CD14-positive monocyte (primary cell): ENCODE measurements around the gene TRIM3. TPM values are rescaled to one million over a fixed set of nuclear protein-coding genes. Genes with fewer than 3 reads are reported as not detected.

Experiments
- DNase-seq, 3 donors: peaks; one replicate each; pipeline ENCODE4 v3.0.0-alpha.2; 2011 to 2022
- H2AFZ ChIP-seq: 2 replicates; pipeline ENCODE4 v1.6.0; 2012; ENCODE audit warnings: mild to moderate bottlenecking, low read depth, low read length, inconsistent platforms; ENCODE audit not compliant: insufficient read depth, poor library complexity, severe bottlenecking
- H3K27ac ChIP-seq, 2 donors: 1 replicate in 1 of 2; 2 replicates in 1 of 2; pipeline ENCODE4 v1.5.1; 2012 to 2013; ENCODE audit warnings: low read length in 2 of 2, control low read depth in 1 of 2, inconsistent platforms in 1 of 2, low read depth in 1 of 2, mild to moderate bottlenecking in 1 of 2
- H3K27me3 ChIP-seq, 2 donors: one replicate each; pipeline versions ENCODE4 v1.6.0 to v1.6.1; 2011 to 2013; ENCODE audit warnings: low read length in 2 of 2; ENCODE audit not compliant: control insufficient read depth in 2 of 2, insufficient read depth in 2 of 2
- H3K36me3 ChIP-seq, 2 donors: replicated peaks in 1 of 2; 1 replicate in 1 of 2; 2 replicates in 1 of 2; pipeline versions ENCODE4 v1.5.1 to v1.6.1; 2012 to 2013; ENCODE audit warnings: low read length in 2 of 2, control low read depth in 1 of 2, inconsistent platforms in 1 of 2, mild to moderate bottlenecking in 1 of 2; ENCODE audit not compliant: insufficient read depth in 2 of 2, control insufficient read depth in 1 of 2
- H3K4me1 ChIP-seq, 2 donors: 1 replicate in 1 of 2; 2 replicates in 1 of 2; pipeline versions ENCODE4 v1.5.1 to v1.6.1; 2012 to 2013; ENCODE audit warnings: low read length in 2 of 2, control low read depth in 1 of 2, inconsistent platforms in 1 of 2, mild to moderate bottlenecking in 1 of 2, moderate library complexity in 1 of 2; ENCODE audit not compliant: insufficient read depth in 2 of 2, control insufficient read depth in 1 of 2
- H3K4me2 ChIP-seq: replicated peaks from 2 replicates; pipeline ENCODE3; 2012; ENCODE audit warnings: low read length, moderate library complexity, mild to moderate bottlenecking; ENCODE audit not compliant: poor library complexity, severe bottlenecking; ENCODE audit errors: extremely low read depth
- H3K4me3 ChIP-seq, 3 experiments: fragments of 200-600 bp in 1 of 3; sonication (generic) in 1 of 3; replicated peaks in 1 of 3; 1 replicate in 2 of 3; 2 replicates in 1 of 3; pipeline ENCODE4 v1.5.1; 2011 to 2013; ENCODE audit warnings: low read length in 3 of 3, mild to moderate bottlenecking in 3 of 3, control low read depth in 2 of 3, low read depth in 2 of 3, inconsistent platforms in 1 of 3, moderate library complexity in 1 of 3
- H3K79me2 ChIP-seq: 2 replicates; pipeline ENCODE4 v1.6.0; 2012; ENCODE audit warnings: mild to moderate bottlenecking, control low read depth, inconsistent platforms, low read length, moderate library complexity; ENCODE audit not compliant: insufficient read depth
- H3K9ac ChIP-seq: 2 replicates; pipeline ENCODE4 v1.6.0; 2017; ENCODE audit warnings: low read length, mild to moderate bottlenecking; ENCODE audit not compliant: insufficient read depth, poor library complexity, severe bottlenecking
- H3K9me3 ChIP-seq, 2 donors: replicated peaks in 1 of 2; 1 replicate in 1 of 2; 2 replicates in 1 of 2; pipeline versions ENCODE4 v1.5.1 to v1.6.1; 2012 to 2013; ENCODE audit warnings: low read length in 2 of 2, control low read depth in 1 of 2; ENCODE audit not compliant: control insufficient read depth in 1 of 2, insufficient read depth in 1 of 2
- H4K20me1 ChIP-seq: 2 replicates; pipeline ENCODE4 v1.6.0; 2012; ENCODE audit warnings: mild to moderate bottlenecking, low read length, control low read depth, moderate library complexity; ENCODE audit not compliant: insufficient read depth
- H3K27ac Mint-ChIP-seq, 7 donors: one replicate each; pipeline ENCODE4 v1.8.0; 2020; ENCODE audit warnings: mild to moderate bottlenecking in 7 of 7, mixed read lengths in 7 of 7, moderate library complexity in 6 of 7, inconsistent platforms in 2 of 7
- H3K27me3 Mint-ChIP-seq, 3 donors: one replicate each; pipeline ENCODE4 v1.8.0; 2021 to 2022; ENCODE audit warnings: low read depth in 3 of 3, mild to moderate bottlenecking in 3 of 3, mixed read lengths in 3 of 3, moderate library complexity in 3 of 3, inconsistent platforms in 1 of 3
- H3K36me3 Mint-ChIP-seq, 2 donors: one replicate each; pipeline ENCODE4 v1.8.0; 2020; ENCODE audit warnings: mixed read lengths in 2 of 2, inconsistent platforms in 1 of 2, mild to moderate bottlenecking in 1 of 2
- H3K4me1 Mint-ChIP-seq: one replicate; pipeline ENCODE4 v1.8.0; 2020; ENCODE audit warnings: mild to moderate bottlenecking, mixed read lengths
- H3K4me3 Mint-ChIP-seq, 2 donors: one replicate each; pipeline ENCODE4 v1.8.0; 2020; ENCODE audit warnings: mild to moderate bottlenecking in 2 of 2, mixed read lengths in 2 of 2, moderate library complexity in 1 of 2
- H3K9me3 Mint-ChIP-seq, 7 donors: one replicate each; pipeline ENCODE4 v1.8.0; 2020 to 2022; ENCODE audit warnings: mixed read lengths in 7 of 7, mild to moderate bottlenecking in 6 of 7, moderate library complexity in 6 of 7, inconsistent platforms in 2 of 7
- CTCF ChIP-seq: fragments of 200-600 bp; IDR thresholded peaks from one replicate; pipeline ENCODE4 v1.8.0; 2022; ENCODE audit warnings: antibody characterized with exemption, mild to moderate bottlenecking
- WGBS: methylation state at CpG from one replicate; pipeline ENCODE4 v1.1.5; 2013; ENCODE audit warnings: missing lambda C conversion rate; ENCODE audit not compliant: insufficient coverage; 5-methylcytosine and 5-hydroxymethylcytosine counted together
- intact Hi-C, 2 donors: fragments of 100-400 bp; cut with micrococcal nuclease; formaldehyde crosslinking; loops; one replicate each; pipeline versions ENCODE4 v1.15.0 to v1.15.1; 2023
- polyA plus RNA-seq, 3 donors: library from polyadenylated mRNA; depleted of rRNA in 1 of 3; unstranded in 2 of 3; stranded (reverse) in 1 of 3; fragments of 300-500 nt in 2 of 3; fragments of >200 nt in 1 of 3; fragmentation: Illumina TruSeq in 2 of 3; gene quantifications; 1 replicate in 2 of 3; 2 replicates in 1 of 3; pipeline ENCODE4 v1.2.3, GENCODE V29; 2012 to 2021

Gene TRIM3
- polyA plus RNA-seq, 3 donors: 1.7 to 36.2 (median 3.3) TPM

- peak overlapping the region in 1 of 7 donors; percentile 60 for H3K27ac Mint-ChIP-seq
- H3K27me3 ChIP-seq: no peaks in the 10 kb centered on the region
- no peaks in the 10 kb centered on the region for H3K9me3 ChIP-seq
- no peak overlapping the region for H3K4me2 ChIP-seq
- peaks cover 0 to 7% (median 1%) of the 10 kb centered on the region in 3 donors for H3K27me3 Mint-ChIP-seq
- H3K4me3 Mint-ChIP-seq: no peak overlapping the region
- H4K20me1 ChIP-seq: no peaks in the 10 kb centered on the region
- H3K36me3 ChIP-seq: no peaks in the 10 kb centered on the region
- 96% methylated on average over 12 of the region's 13 CpGs for WGBS
- TF ChIP-seq CTCF: no peak
- H3K4me1 Mint-ChIP-seq: peaks cover 11% of the 10 kb centered on the region
- H3K4me3 ChIP-seq: no peak overlapping the region
- no peak overlapping the region for H3K9ac ChIP-seq
- no peak overlapping the region for H3K27ac ChIP-seq
- H2AFZ ChIP-seq: no peak overlapping the region
- H3K9me3 Mint-ChIP-seq: no peaks in the 10 kb centered on the region
- no peaks in the 10 kb centered on the region for H3K79me2 ChIP-seq
- peaks cover 6 to 9% of the 10 kb centered on the region in 2 donors for H3K4me1 ChIP-seq
- DNase-seq: no peak
- no peaks in the 10 kb centered on the region for H3K36me3 Mint-ChIP-seq
- intact Hi-C loops: no loop called here
Measured at GRCh38 chr11:6405052-6405667, 68.6 kb downstream of the TRIM3 start.

GRCh38 chr11:6404342-6405051 lies 69.2 kb downstream of the TRIM3 start:
- peaks cover 0 to 7% (median 0%) of the 10 kb centered on the region in 3 donors for H3K27me3 Mint-ChIP-seq
- no peaks in the 10 kb centered on the region for H3K9me3 Mint-ChIP-seq
- no peaks in the 10 kb centered on the region for H3K36me3 Mint-ChIP-seq
- DNase-seq: no peak
- intact Hi-C loops: no loop called here
- H4K20me1 ChIP-seq: no peaks in the 10 kb centered on the region
- H3K79me2 ChIP-seq: no peaks in the 10 kb centered on the region
- no peak overlapping the region for H3K4me3 ChIP-seq
- H2AFZ ChIP-seq: no peak overlapping the region
- no peaks in the 10 kb centered on the region for H3K36me3 ChIP-seq
- peaks cover 11% of the 10 kb centered on the region for H3K4me1 Mint-ChIP-seq
- H3K4me1 ChIP-seq: peaks cover 6 to 9% of the 10 kb centered on the region in 2 donors
- H3K27ac ChIP-seq: no peak overlapping the region
- 94% methylated on average over 13 of the region's 16 CpGs for WGBS
- no peaks in the 10 kb centered on the region for H3K9me3 ChIP-seq
- peak overlapping the region in 1 of 7 donors; percentile 60 for H3K27ac Mint-ChIP-seq
- no peak overlapping the region for H3K4me3 Mint-ChIP-seq
- no peak overlapping the region for H3K9ac ChIP-seq
- H3K27me3 ChIP-seq: no peaks in the 10 kb centered on the region
- H3K4me2 ChIP-seq: no peak overlapping the region
- no peak for TF ChIP-seq CTCF
